Adrenal gland (tissue), 5 donors: ENCODE measurements around the gene STX8.

Source experiments
- CTCF ChIP-seq, 6 experiments: fragments of 450-650 bp in 4 of 6; fragments of 200-600 bp in 2 of 6; sonication (generic) in 1 of 6; IDR thresholded peaks; 1 replicate in 5 of 6; 2 replicates in 1 of 6; pipeline versions ENCODE4 v1.5.1 to v1.8.0; 2016 to 2021; ENCODE audit warnings: antibody characterized with exemption in 6 of 6, mild to moderate bottlenecking in 2 of 6, moderate library complexity in 1 of 6
- POLR2A ChIP-seq, 2 donors: fragments of 450-650 bp; IDR thresholded peaks; one replicate each; pipeline ENCODE4 v1.6.1; 2017; ENCODE audit warnings: antibody characterized with exemption in 2 of 2, mild to moderate bottlenecking in 2 of 2, moderate library complexity in 1 of 2
- donor health status: DM: no; HTN: no; CAD: no.

- TF ChIP-seq POLR2A (IDR thresholded peaks at IDR 0.05) (no peak), CTCF (IDR thresholded peaks at IDR 0.05) (no peak)
Measured at GRCh38 chr17:9521062-9521461, 54.6 kb downstream of the STX8 start.
